Measurements from ENCODE around the gene RCOR2.

Gene RCOR2

GRCh38 chr11:63922673-63923192 lies 5.8 kb upstream of the RCOR2 start:
- DNase-seq (ENCODE audit: low read depth) = no peak

- no peak for DNase-seq (ENCODE audit: low read depth)
Observed at GRCh38 chr11:63920939-63921417, 4.0 kb upstream of the RCOR2 start.

- no peak for DNase-seq (ENCODE audit: low read depth)
Observed at GRCh38 chr11:63920126-63920938, 3.4 kb upstream of the RCOR2 start.

- no peak for DNase-seq (ENCODE audit: low read depth)
Observed at GRCh38 chr11:63919267-63920125, 2.5 kb upstream of the RCOR2 start.

GRCh38 chr11:63918507-63919191 lies 1.7 kb upstream of the RCOR2 start:
- no peak for DNase-seq (ENCODE audit: low read depth)

GRCh38 chr11:63917692-63918506 lies 935 bp upstream of the RCOR2 start:
- no peak for DNase-seq (ENCODE audit: low read depth)

- no peak for DNase-seq (ENCODE audit: low read depth)
Observed at GRCh38 chr11:63915961-63916836, 765 bp downstream of the RCOR2 start.

- DNase-seq (ENCODE audit: low read depth) = no peak
Observed at GRCh38 chr11:63914896-63915691, 1.9 kb downstream of the RCOR2 start.

- no peak for DNase-seq (ENCODE audit: low read depth)
Observed at GRCh38 chr11:63913866-63914830, 2.8 kb downstream of the RCOR2 start.

GRCh38 chr11:63912678-63913077 lies 4.3 kb downstream of the RCOR2 start:
- no peak for DNase-seq (ENCODE audit: low read depth)

GRCh38 chr11:63911876-63912275 lies 5.1 kb downstream of the RCOR2 start:
- DNase-seq (ENCODE audit: low read depth) = no peak

- no peak for DNase-seq (ENCODE audit: low read depth)
Observed at GRCh38 chr11:63911440-63911839, 5.5 kb downstream of the RCOR2 start.

- no peak for DNase-seq (ENCODE audit: low read depth)
Observed at GRCh38 chr11:63910675-63911074, 6.3 kb downstream of the RCOR2 start.

- DNase-seq (ENCODE audit: low read depth) = no peak
Observed at GRCh38 chr11:63909591-63910506, 7.1 kb downstream of the RCOR2 start.

- no peak for DNase-seq (ENCODE audit: low read depth)
Observed at GRCh38 chr11:63908631-63909401, 8.1 kb downstream of the RCOR2 start.

- DNase-seq (ENCODE audit: low read depth) = no peak
Observed at GRCh38 chr11:63907808-63908530, 9.0 kb downstream of the RCOR2 start.

All from GM04503 (cell line).